Measurements from ENCODE around the gene CRLF1.

DNA sequence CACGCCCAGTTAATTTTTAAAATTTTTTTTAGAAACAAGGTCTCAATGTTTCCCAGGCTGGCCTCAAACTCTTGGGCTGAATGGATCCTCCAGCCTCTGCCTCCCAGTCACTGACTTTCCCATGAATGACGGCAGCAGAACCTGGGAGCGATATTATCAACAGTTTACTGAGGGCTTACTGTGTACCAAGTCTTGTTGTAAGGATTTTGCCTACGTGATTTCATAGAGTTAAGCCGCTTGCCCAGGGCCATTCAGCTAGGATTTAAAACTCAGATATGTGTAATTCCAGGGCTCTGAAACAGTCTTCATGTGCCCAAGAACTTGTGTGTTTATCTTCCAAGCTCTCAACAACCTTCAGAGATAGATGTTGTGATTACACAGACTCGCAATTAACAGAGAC lies 55.0 kb downstream of the CRLF1 start:
- TF ChIP-seq RAD21 (IDR thresholded peaks at IDR 0.05 in 1 of 2, conservative IDR thresholded peaks at IDR 0.05 in 1 of 2; ENCODE audit: low read depth in 2 of 2, low read length in 2 of 2) (no peak), EP300 (IDR thresholded peaks at IDR 0.05; ENCODE audit: borderline replicate concordance in 1 of 2, low read depth in 2 of 2, low read length in 2 of 2) (no peak), CREB1 (IDR thresholded peaks at IDR 0.05) (no peak), BACH1 (IDR thresholded peaks at IDR 0.05; ENCODE audit: low read length) (no peak), RFX5 (IDR thresholded peaks at IDR 0.05; ENCODE audit: borderline replicate concordance, low read depth, low read length) (no peak), POLR2A (IDR thresholded peaks at IDR 0.05; ENCODE audit: control extremely low read depth in 1 of 2, low read depth in 2 of 2, low read length in 2 of 2) (no peak), EZH2 (IDR thresholded peaks at IDR 0.05; ENCODE audit: low read depth, low read length, severe bottlenecking) (no peak), SUZ12 (IDR thresholded peaks at IDR 0.05; ENCODE audit: low read length) (no peak), ATF2 (IDR thresholded peaks at IDR 0.05; ENCODE audit: low read length) (no peak), YY1 (IDR thresholded peaks at IDR 0.05; ENCODE audit: low read depth, low read length) (no peak), TAF1 (IDR thresholded peaks at IDR 0.05; ENCODE audit: low read depth, low read length) (no peak), JUN (IDR thresholded peaks at IDR 0.05; ENCODE audit: low read depth, low read length) (no peak)
- TF ChIP-seq, protein P1, sequence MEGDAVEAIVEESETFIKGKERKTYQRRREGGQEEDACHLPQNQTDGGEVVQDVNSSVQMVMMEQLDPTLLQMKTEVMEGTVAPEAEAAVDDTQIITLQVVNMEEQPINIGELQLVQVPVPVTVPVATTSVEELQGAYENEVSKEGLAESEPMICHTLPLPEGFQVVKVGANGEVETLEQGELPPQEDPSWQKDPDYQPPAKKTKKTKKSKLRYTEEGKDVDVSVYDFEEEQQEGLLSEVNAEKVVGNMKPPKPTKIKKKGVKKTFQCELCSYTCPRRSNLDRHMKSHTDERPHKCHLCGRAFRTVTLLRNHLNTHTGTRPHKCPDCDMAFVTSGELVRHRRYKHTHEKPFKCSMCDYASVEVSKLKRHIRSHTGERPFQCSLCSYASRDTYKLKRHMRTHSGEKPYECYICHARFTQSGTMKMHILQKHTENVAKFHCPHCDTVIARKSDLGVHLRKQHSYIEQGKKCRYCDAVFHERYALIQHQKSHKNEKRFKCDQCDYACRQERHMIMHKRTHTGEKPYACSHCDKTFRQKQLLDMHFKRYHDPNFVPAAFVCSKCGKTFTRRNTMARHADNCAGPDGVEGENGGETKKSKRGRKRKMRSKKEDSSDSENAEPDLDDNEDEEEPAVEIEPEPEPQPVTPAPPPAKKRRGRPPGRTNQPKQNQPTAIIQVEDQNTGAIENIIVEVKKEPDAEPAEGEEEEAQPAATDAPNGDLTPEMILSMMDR (IDR thresholded peaks at IDR 0.05; ENCODE audit: control extremely low read depth in 1 of 3, insufficient read depth in 1 of 3, low read depth in 1 of 3, low read length in 3 of 3), result no peak
- TF ChIP-seq, protein P2, sequence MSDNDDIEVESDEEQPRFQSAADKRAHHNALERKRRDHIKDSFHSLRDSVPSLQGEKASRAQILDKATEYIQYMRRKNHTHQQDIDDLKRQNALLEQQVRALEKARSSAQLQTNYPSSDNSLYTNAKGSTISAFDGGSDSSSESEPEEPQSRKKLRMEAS (IDR thresholded peaks at IDR 0.05), result no peak

Measured in H1 (cell line).